Measurements from ENCODE around the gene CMTM8. TPM values are rescaled to one million over a fixed set of nuclear protein-coding genes. Genes with fewer than 3 reads are reported as not detected.
A peak's percentile ranks its signal among the peaks of the same experiment; 100 is the strongest.
"Not testable (repeated sequence)": the region's sequence is repeated elsewhere in the genome, so short reads cannot be mapped to it uniquely, and the experiment has no call there.

Gene CMTM8, protein sequence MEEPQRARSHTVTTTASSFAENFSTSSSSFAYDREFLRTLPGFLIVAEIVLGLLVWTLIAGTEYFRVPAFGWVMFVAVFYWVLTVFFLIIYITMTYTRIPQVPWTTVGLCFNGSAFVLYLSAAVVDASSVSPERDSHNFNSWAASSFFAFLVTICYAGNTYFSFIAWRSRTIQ
- total RNA-seq (2014; rRNA removed; shearing (Covaris generic); ENCODE audit: low replicate concordance) = 1.1 and 3.2 TPM in 2 replicates

DNA sequence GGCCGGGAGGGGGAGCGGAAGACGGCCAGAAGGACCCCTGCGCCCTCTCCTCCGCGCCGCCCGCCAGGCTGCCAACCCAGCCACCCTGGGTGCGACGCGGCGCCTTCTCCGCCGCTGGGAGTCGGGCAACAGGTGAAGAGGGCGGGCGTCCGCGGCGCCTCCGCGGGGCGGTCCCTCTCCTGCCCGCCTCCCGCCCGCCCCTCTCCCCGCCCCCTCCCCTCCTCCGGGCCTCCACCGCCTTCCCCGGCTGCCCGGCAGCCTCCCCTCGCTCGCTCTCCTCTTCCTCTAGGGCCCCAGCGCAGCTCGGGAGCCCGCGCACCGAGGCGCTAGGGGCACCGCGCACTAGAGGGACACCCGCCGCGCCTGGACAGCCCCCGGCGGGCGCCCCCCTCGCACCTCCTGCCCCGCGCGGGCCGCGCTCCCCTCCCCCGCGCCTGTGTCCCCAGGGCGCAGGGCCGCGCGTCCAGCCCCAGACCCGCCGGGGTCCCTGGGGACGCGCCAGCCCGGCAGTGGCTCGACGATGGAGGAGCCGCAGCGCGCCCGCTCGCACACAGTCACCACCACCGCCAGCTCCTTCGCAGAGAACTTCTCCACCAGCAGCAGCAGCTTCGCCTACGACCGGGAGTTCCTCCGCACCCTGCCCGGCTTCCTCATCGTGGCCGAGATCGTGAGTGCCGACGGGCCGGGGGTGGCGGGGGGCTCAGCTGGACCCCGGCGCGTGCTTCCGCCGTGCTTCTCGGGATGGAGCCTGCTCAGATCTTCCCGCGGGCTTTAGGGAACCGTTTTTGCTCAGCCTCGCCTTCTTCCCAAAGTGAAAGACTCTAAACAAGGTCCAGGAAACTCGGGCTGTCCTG lies at the start of gene CMTM8:
CMTM8 (plus strand) TSS at position 228 of the 854 bp plus-strand sequence; CDS start at position 521, 293 bp downstream.
- DNase-seq (ENCODE audit: low read depth) = peak; percentile 42
- in situ Hi-C loops (cut with HindIII; ENCODE audit: low pct_unique_long_range_greater_than_20kb, low sequenced_read_pairs) = no loop called here

- in situ Hi-C loops (cut with HindIII; ENCODE audit: low pct_unique_long_range_greater_than_20kb, low sequenced_read_pairs) = no loop called here
Observed at GRCh38 chr3:32189693-32190092, 48.8 kb upstream of the CMTM8 start.

GRCh38 chr3:32190556-32190955 lies 47.9 kb upstream of the CMTM8 start:
- DNase-seq (ENCODE audit: low read depth); in situ Hi-C loops (cut with HindIII; ENCODE audit: low pct_unique_long_range_greater_than_20kb, low sequenced_read_pairs): not testable (repeated sequence)

More at GRCh38 chr3:32189693-32190092, 48.8 kb upstream of the CMTM8 start:
- no peak for DNase-seq (ENCODE audit: low read depth)

- no peak for DNase-seq (ENCODE audit: low read depth)
- in situ Hi-C loops (cut with HindIII; ENCODE audit: low pct_unique_long_range_greater_than_20kb, low sequenced_read_pairs) = no loop called here
Observed at GRCh38 chr3:32193101-32193500, 45.4 kb upstream of the CMTM8 start.

DNA sequence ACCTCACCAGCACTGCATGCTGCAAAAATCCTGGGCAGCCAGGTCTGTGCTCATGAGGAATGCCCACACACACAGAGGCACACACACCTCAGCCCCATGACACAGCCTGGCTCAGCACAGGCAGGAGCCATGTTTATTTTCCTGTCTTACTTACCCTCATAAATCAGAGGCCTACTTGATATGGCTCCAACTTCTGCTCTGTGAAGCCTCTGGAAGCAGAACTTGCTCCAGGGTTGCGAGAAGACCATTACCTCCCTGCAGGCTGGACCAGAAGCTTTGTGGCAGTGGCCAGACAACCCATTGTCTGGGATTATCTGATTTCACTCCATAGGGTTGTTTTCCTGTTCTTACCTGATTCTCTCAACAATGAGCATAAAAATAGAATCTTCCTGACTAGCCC lies 43.8 kb upstream of the CMTM8 start:
- in situ Hi-C loops (cut with HindIII; ENCODE audit: low pct_unique_long_range_greater_than_20kb, low sequenced_read_pairs) = no loop called here
- DNase-seq (ENCODE audit: low read depth) = no peak

- no peak for DNase-seq (ENCODE audit: low read depth)
- in situ Hi-C loops (cut with HindIII; ENCODE audit: low pct_unique_long_range_greater_than_20kb, low sequenced_read_pairs) = no loop called here
Observed at GRCh38 chr3:32195995-32196540, 42.4 kb upstream of the CMTM8 start.

- no peak for DNase-seq (ENCODE audit: low read depth)
- in situ Hi-C loops (cut with HindIII; ENCODE audit: low pct_unique_long_range_greater_than_20kb, low sequenced_read_pairs) = no loop called here
Observed at GRCh38 chr3:32197991-32198390, 40.5 kb upstream of the CMTM8 start.

DNA sequence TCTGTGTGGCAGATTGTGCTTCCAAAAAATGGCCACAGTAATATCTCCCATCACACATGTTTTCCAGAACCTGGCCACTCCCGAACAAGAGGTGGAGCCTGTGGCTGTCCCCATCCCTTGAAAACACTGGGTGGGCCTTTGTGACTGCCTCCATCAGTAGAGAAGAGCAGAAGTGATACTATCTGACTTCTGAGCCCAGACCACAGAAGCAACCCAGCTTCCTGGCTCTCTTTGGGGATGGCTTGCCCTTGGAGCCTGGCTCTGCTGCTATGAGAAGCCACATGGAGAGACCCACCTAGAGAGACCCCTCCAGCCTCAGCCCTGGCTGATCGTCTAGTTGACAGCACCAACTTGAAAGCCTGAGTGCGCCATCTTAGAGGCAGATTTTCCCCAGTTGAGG lies 39.8 kb upstream of the CMTM8 start:
- in situ Hi-C loops (cut with HindIII; ENCODE audit: low pct_unique_long_range_greater_than_20kb, low sequenced_read_pairs) = no loop called here
- no peak for DNase-seq (ENCODE audit: low read depth)

- no peak for DNase-seq (ENCODE audit: low read depth)
- in situ Hi-C loops (cut with HindIII; ENCODE audit: low pct_unique_long_range_greater_than_20kb, low sequenced_read_pairs) = no loop called here
Observed at GRCh38 chr3:32200490-32200889, 38.0 kb upstream of the CMTM8 start.

DNA sequence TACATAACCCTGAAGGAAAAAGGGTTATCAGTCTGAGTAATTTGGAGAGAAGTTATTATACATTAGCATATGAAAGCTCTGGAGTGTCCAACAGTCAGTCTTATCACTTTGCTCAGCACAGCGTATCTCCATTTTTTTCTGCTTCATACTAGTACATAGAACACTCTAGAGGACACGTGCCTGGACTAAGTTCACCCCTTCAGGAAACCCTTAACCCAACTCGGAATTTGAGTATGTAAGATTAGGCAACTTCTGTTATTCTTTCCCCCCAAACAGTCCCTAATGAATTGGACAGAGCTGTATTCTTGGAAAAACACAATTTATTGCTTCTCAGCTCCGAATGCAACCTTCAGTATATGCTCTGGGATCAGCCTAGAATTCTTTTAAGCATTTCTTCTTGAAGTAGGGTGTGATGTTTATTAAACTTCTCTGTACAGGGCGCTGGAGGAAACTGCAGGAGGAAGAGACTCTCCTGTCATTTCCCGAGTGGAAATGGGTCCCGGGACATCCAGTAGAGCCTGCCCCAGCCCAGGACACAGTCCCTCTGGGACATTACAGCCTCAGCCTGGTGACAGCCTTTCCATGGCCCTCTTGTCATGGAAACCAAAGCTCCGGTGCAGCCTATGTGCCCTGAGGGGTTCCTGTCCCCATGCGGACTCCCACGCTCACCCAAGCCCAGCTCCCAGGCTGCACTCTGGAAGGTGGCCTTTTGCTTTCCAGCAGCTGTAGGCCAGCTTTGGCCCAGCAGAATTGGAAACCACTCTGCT lies 37.3 kb upstream of the CMTM8 start:
- in situ Hi-C loops (cut with HindIII; ENCODE audit: low pct_unique_long_range_greater_than_20kb, low sequenced_read_pairs) = no loop called here
- no peak for DNase-seq (ENCODE audit: low read depth)

- in situ Hi-C loops (cut with HindIII; ENCODE audit: low pct_unique_long_range_greater_than_20kb, low sequenced_read_pairs) = no loop called here
- no peak for DNase-seq (ENCODE audit: low read depth)
Observed at GRCh38 chr3:32202496-32202895, 36.0 kb upstream of the CMTM8 start.

GRCh38 chr3:32203854-32204253 lies 34.6 kb upstream of the CMTM8 start:
- in situ Hi-C loops (cut with HindIII; ENCODE audit: low pct_unique_long_range_greater_than_20kb, low sequenced_read_pairs) = no loop called here
- DNase-seq (ENCODE audit: low read depth) = no peak

- in situ Hi-C loops (cut with HindIII; ENCODE audit: low pct_unique_long_range_greater_than_20kb, low sequenced_read_pairs) = no loop called here
- DNase-seq (ENCODE audit: low read depth) = no peak
Observed at GRCh38 chr3:32208447-32208846, 30.0 kb upstream of the CMTM8 start.

DNA sequence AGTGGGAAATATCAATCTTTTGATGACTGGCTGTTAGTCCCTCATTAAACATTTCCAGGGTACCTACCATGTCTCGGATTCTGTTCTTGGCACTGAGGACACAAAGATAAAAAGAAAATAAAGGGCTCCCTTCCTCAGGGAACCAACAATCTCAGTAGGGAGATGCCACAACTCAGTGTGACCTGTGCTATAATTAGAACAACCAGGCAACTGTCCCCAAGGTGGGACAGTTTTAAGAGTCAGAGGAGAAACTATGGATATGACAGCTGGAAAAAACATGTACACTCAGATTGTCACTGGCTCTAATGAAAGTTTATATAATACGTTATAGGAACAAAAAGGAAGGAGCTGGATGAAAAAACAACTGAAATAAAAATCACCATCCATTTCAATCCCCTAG lies 23.3 kb upstream of the CMTM8 start:
- no peak for DNase-seq (ENCODE audit: low read depth)
- in situ Hi-C loops (cut with HindIII; ENCODE audit: low pct_unique_long_range_greater_than_20kb, low sequenced_read_pairs) = no loop called here

- DNase-seq (ENCODE audit: low read depth) = no peak
- in situ Hi-C loops (cut with HindIII; ENCODE audit: low pct_unique_long_range_greater_than_20kb, low sequenced_read_pairs) = no loop called here
Observed at GRCh38 chr3:32216172-32216783, 22.2 kb upstream of the CMTM8 start.

GRCh38 chr3:32217339-32217738 lies 21.1 kb upstream of the CMTM8 start:
- no peak for DNase-seq (ENCODE audit: low read depth)
- in situ Hi-C loops (cut with HindIII; ENCODE audit: low pct_unique_long_range_greater_than_20kb, low sequenced_read_pairs) = no loop called here

GRCh38 chr3:32219537-32219936 lies 18.9 kb upstream of the CMTM8 start:
- no peak for DNase-seq (ENCODE audit: low read depth)
- in situ Hi-C loops (cut with HindIII; ENCODE audit: low pct_unique_long_range_greater_than_20kb, low sequenced_read_pairs) = no loop called here

- DNase-seq (ENCODE audit: low read depth) = no peak
Observed at GRCh38 chr3:32220006-32220405, 18.5 kb upstream of the CMTM8 start.

More at GRCh38 chr3:32220006-32220405, 18.5 kb upstream of the CMTM8 start:
- in situ Hi-C loops (cut with HindIII; ENCODE audit: low pct_unique_long_range_greater_than_20kb, low sequenced_read_pairs) = no loop called here
